ENCODE measurements around the gene C16orf89.

Gene C16orf89

DNA sequence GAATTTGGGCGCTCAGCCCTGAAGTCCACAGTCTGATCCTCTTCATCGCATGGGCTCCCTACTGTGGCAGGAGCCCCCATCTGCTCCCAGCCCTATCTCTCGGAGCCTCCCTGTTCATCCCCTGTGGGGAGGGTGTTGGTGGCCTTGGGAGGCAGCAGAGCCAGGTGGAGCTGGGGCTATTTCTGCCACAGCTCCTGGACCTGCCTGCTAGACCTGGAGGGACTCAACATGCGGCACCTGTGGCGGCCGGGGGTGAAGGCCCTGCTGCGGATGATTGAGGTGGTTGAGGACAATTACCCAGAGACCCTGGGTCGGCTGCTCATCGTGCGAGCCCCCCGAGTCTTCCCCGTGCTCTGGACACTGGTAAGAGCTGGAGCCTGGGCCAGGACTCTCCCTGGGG is 62.5 kb downstream of the C16orf89 start:
- H3K27me3 Mint-ChIP-seq (ENCODE audit: low read depth) = no peaks in the 10 kb centered on the region
- H3K4me3 Mint-ChIP-seq = no peak overlapping the region
- H3K9me3 Mint-ChIP-seq = no peaks in the 10 kb centered on the region
- no peak for DNase-seq (ENCODE audit: low spot score)
- no peaks in the 10 kb centered on the region for H3K36me3 Mint-ChIP-seq (ENCODE audit: low read depth)
- H3K27ac Mint-ChIP-seq = no peak overlapping the region
- no peaks in the 10 kb centered on the region for H3K4me1 Mint-ChIP-seq (ENCODE audit: low read depth)

- Mint-ChIP-seq H3K36me3 (ENCODE audit: low read depth) (no peaks in the 10 kb centered on the region), H3K4me3 (no peak overlapping the region), H3K4me1 (ENCODE audit: low read depth) (no peaks in the 10 kb centered on the region), H3K27me3 (ENCODE audit: low read depth) (no peaks in the 10 kb centered on the region), H3K9me3 (no peaks in the 10 kb centered on the region), H3K27ac (no peak overlapping the region)
- no peak for DNase-seq (ENCODE audit: low spot score)
Observed at GRCh38 chr16:5002699-5003143, 63.0 kb downstream of the C16orf89 start.

GRCh38 chr16:5001986-5002385 is 63.8 kb downstream of the C16orf89 start:
- no peaks in the 10 kb centered on the region for H3K27me3 Mint-ChIP-seq (ENCODE audit: low read depth)
- no peak for DNase-seq (ENCODE audit: low spot score)
- no peaks in the 10 kb centered on the region for H3K9me3 Mint-ChIP-seq
- no peak overlapping the region for H3K27ac Mint-ChIP-seq
- H3K4me3 Mint-ChIP-seq = no peak overlapping the region
- H3K36me3 Mint-ChIP-seq (ENCODE audit: low read depth) = no peaks in the 10 kb centered on the region
- H3K4me1 Mint-ChIP-seq (ENCODE audit: low read depth) = no peaks in the 10 kb centered on the region

- DNase-seq (ENCODE audit: low spot score) = no peak
- Mint-ChIP-seq H3K4me3 (no peak overlapping the region), H3K27ac (no peak overlapping the region), H3K4me1 (ENCODE audit: low read depth) (no peaks in the 10 kb centered on the region), H3K27me3 (ENCODE audit: low read depth) (no peaks in the 10 kb centered on the region), H3K36me3 (ENCODE audit: low read depth) (no peaks in the 10 kb centered on the region), H3K9me3 (no peaks in the 10 kb centered on the region)
Observed at GRCh38 chr16:5001571-5001970, 64.2 kb downstream of the C16orf89 start.

- Mint-ChIP-seq H3K27me3 (ENCODE audit: low read depth) (no peaks in the 10 kb centered on the region), H3K4me1 (ENCODE audit: low read depth) (no peaks in the 10 kb centered on the region), H3K36me3 (ENCODE audit: low read depth) (no peaks in the 10 kb centered on the region), H3K9me3 (no peaks in the 10 kb centered on the region), H3K27ac (no peak overlapping the region), H3K4me3 (no peak overlapping the region)
- no peak for DNase-seq (ENCODE audit: low spot score)
Observed at GRCh38 chr16:5000573-5001001, 65.2 kb downstream of the C16orf89 start.

- Mint-ChIP-seq H3K4me1 (ENCODE audit: low read depth) (no peaks in the 10 kb centered on the region), H3K9me3 (no peaks in the 10 kb centered on the region), H3K4me3 (no peak overlapping the region), H3K36me3 (ENCODE audit: low read depth) (no peaks in the 10 kb centered on the region), H3K27me3 (ENCODE audit: low read depth) (no peaks in the 10 kb centered on the region), H3K27ac (no peak overlapping the region)
- no peak for DNase-seq (ENCODE audit: low spot score)
Observed at GRCh38 chr16:4994719-4995434, 70.9 kb downstream of the C16orf89 start.

Measured in T-helper 2 cell treated with Interferon-gamma antibody and Interleukin-4, amounts not matched to agents 5 μg/mL and 100 μg/mL, for 36 hours (primary cell).